ENCODE measurements around the gene DNAJC4.

DNA sequence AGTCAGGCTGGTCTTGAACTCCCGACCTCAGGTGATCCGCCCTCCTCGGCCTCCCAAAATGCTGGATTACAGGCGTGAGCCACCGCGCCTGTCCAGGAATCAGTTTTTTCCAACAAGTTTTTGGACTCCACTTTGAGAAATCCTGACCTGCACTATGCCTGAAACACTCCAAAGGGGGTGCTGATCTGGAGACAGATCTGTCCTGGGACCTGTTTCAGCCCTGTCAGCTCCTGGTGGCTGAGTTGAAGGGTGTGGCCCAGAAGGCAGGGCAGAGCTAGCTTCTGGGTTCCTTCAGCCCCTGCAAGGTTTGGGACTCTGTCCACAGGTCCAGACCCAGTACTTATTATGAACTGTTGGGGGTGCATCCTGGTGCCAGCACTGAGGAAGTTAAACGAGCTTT lies 1.2 kb downstream of the DNAJC4 start:
- no peak for TF ChIP-seq GATA2 (IDR thresholded peaks at IDR 0.05; ENCODE audit: low read depth, low read length)
- TF ChIP-seq GATA3 (IDR thresholded peaks at IDR 0.05; ENCODE audit: low read depth, low read length), result no peak

All from SH-SY5Y (cell line).